Cardiac muscle cell (in vitro differentiated cells and primary cell): ENCODE measurements around the gene SEZ6L. TPM values are rescaled to one million over a fixed set of nuclear protein-coding genes. Genes with fewer than 3 reads are reported as not detected.

ENCODE experiments used
- DNase-seq, 2 donors: peaks; one replicate each; pipeline versions ENCODE4 v3.0.0 to v3.0.0-alpha.2; 2010 to 2017; ENCODE audit warnings: low read depth in 1 of 2, low spot score in 1 of 2
- H3K27ac ChIP-seq: fragments of 200-600 bp; sonication (generic); 2 replicates; pipeline ENCODE4 v1.5.1; 2016
- H3K27me3 ChIP-seq: fragments of 200-600 bp; sonication (generic); 2 replicates; pipeline ENCODE4 v1.6.0; 2016; ENCODE audit warnings: control low read depth
- H3K36me3 ChIP-seq: fragments of 200-600 bp; sonication (generic); 2 replicates; pipeline ENCODE4 v1.5.1; 2016; ENCODE audit warnings: control low read depth
- H3K4me1 ChIP-seq: fragments of 200-600 bp; sonication (generic); 2 replicates; pipeline ENCODE4 v1.8.1; 2017; ENCODE audit warnings: low read depth, mild to moderate bottlenecking, mixed run types
- H3K4me3 ChIP-seq: fragments of 200-600 bp; sonication (generic); 2 replicates; pipeline ENCODE4 v1.5.1; 2016; ENCODE audit warnings: mild to moderate bottlenecking
- H3K9me3 ChIP-seq: fragments of 200-600 bp; sonication (generic); 2 replicates; pipeline ENCODE4 v1.5.1; 2017; ENCODE audit warnings: low read depth, mild to moderate bottlenecking, control low read depth
- polyA plus RNA-seq: library from polyadenylated mRNA; unstranded; fragments of >200 nt; fragmentation: Nextera tagmentation; extraction: Ambion mirVana; gene quantifications from 2 replicates; pipeline ENCODE4 v1.2.1, GENCODE V29; 2016
- total RNA-seq: library from RNA; depleted of rRNA; stranded (reverse); fragments of >200 nt; gene quantifications from 2 replicates; pipeline ENCODE4 v1.2.3, GENCODE V29; 2016
- TF ChIP-seq, protein P1 (sequence below): IDR thresholded peaks from 2 replicates; pipeline ENCODE4 v1.5.1; 2012; ENCODE audit warnings: low read depth, mild to moderate bottlenecking, low read length

Gene SEZ6L
- total and polyA plus RNA-seq, 2 experiments from 2014 or later = 0.12 TPM; not detected in 1

DNA sequence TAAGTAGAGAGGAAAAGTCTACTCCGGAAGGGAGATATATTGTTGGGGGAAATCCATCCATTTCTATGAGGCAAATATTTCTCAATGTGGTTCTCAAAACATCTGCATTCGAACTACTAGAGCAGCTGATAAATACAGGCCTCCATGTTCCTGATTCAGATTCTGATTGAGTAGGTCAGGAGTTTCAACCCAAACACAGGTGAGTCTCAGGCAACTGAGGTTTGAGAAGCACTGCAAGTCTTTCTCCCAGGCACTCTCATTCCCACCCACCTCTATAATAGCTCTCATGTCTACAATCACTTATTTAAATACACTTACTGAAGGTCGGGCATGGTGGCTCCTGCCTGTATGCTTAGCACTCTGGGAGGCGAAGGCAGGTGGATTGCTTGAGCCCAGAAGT is 245.1 kb downstream of the SEZ6L start:
- Histone ChIP-seq H3K27me3 (peaks cover 6% of the 10 kb centered on the region), H3K9me3 (no peaks in the 10 kb centered on the region), H3K4me3 (no peak overlapping the region), H3K36me3 (no peaks in the 10 kb centered on the region), H3K27ac (no peak overlapping the region), H3K4me1 (no peaks in the 10 kb centered on the region)
- TF ChIP-seq, protein P1, sequence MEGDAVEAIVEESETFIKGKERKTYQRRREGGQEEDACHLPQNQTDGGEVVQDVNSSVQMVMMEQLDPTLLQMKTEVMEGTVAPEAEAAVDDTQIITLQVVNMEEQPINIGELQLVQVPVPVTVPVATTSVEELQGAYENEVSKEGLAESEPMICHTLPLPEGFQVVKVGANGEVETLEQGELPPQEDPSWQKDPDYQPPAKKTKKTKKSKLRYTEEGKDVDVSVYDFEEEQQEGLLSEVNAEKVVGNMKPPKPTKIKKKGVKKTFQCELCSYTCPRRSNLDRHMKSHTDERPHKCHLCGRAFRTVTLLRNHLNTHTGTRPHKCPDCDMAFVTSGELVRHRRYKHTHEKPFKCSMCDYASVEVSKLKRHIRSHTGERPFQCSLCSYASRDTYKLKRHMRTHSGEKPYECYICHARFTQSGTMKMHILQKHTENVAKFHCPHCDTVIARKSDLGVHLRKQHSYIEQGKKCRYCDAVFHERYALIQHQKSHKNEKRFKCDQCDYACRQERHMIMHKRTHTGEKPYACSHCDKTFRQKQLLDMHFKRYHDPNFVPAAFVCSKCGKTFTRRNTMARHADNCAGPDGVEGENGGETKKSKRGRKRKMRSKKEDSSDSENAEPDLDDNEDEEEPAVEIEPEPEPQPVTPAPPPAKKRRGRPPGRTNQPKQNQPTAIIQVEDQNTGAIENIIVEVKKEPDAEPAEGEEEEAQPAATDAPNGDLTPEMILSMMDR = no peak
- no peak for DNase-seq

DNA sequence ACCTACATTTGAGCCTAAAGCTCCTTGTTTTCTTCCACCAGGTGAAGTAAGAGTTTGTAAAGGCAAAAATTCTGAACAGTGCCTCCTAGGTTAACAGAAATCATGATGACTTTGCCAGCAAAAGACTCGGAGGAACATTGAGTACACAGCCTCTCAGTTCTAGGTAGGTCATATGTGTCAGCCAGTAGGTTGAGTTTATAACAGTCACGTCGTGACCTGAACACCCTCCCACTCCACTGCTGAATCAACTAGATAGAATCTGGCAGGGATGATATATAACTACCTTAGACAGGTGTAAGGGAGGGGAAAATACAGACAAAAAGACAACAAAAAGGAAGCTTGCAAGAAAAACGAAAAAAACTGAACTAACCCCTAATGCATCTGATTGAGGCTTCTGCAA is 247.0 kb downstream of the SEZ6L start:
- Histone ChIP-seq H3K36me3 (no peaks in the 10 kb centered on the region), H3K4me1 (no peaks in the 10 kb centered on the region), H3K4me3 (no peak overlapping the region), H3K27me3 (peaks cover 6% of the 10 kb centered on the region), H3K27ac (no peak overlapping the region), H3K9me3 (no peaks in the 10 kb centered on the region)
- TF ChIP-seq, protein P1 = no peak
- DNase-seq = no peak

- Histone ChIP-seq H3K36me3 (no peaks in the 10 kb centered on the region), H3K27me3 (peaks cover 5% of the 10 kb centered on the region), H3K9me3 (no peaks in the 10 kb centered on the region), H3K27ac (no peak overlapping the region), H3K4me1 (no peaks in the 10 kb centered on the region), H3K4me3 (no peak overlapping the region)
- peak; percentile 45 to 75 for DNase-seq
- TF ChIP-seq, protein P1 = no peak
These were observed 247.5 kb downstream of the SEZ6L start for GRCh38 chr22:26416670-26417276.

- no peak for DNase-seq
These were observed 248.1 kb downstream of the SEZ6L start for GRCh38 chr22:26417406-26417805.

GRCh38 chr22:26418620-26419019 is 249.4 kb downstream of the SEZ6L start:
- no peaks in the 10 kb centered on the region for H3K4me1 ChIP-seq
- H3K27ac ChIP-seq = no peak overlapping the region
- H3K4me3 ChIP-seq = no peak overlapping the region
- no peaks in the 10 kb centered on the region for H3K27me3 ChIP-seq
- TF ChIP-seq, protein P1 = no peak
- H3K36me3 ChIP-seq = no peaks in the 10 kb centered on the region
- no peak for DNase-seq
- H3K9me3 ChIP-seq = no peaks in the 10 kb centered on the region

More at GRCh38 chr22:26417406-26417805, 248.1 kb downstream of the SEZ6L start:
- Histone ChIP-seq H3K27me3 (no peaks in the 10 kb centered on the region), H3K4me1 (no peaks in the 10 kb centered on the region), H3K27ac (no peak overlapping the region), H3K4me3 (no peak overlapping the region), H3K36me3 (no peaks in the 10 kb centered on the region), H3K9me3 (no peaks in the 10 kb centered on the region)
- TF ChIP-seq, protein P1 = no peak

- Histone ChIP-seq H3K36me3 (no peaks in the 10 kb centered on the region), H3K4me1 (no peaks in the 10 kb centered on the region), H3K27me3 (peaks cover 46% of the 10 kb centered on the region), H3K9me3 (no peaks in the 10 kb centered on the region), H3K27ac (no peak overlapping the region), H3K4me3 (no peak overlapping the region)
- DNase-seq = no peak
- TF ChIP-seq, protein P1 = no peak
These were observed 257.7 kb downstream of the SEZ6L start for GRCh38 chr22:26426924-26427323.
